Left ventricle myocardium inferior (tissue), 1 donor: ENCODE measurements around the gene FERMT2. TPM values are rescaled to one million over a fixed set of nuclear protein-coding genes. Genes with fewer than 3 reads are reported as not detected.

Experiments used
- DNase-seq: peaks from one replicate; pipeline ENCODE4 v3.0.0-alpha.2; 2020
- H3K27ac ChIP-seq: fragments of 200-600 bp; replicated peaks from 2 replicates; pipeline ENCODE4 v1.8.0; 2021
- H3K27me3 ChIP-seq: fragments of 200-600 bp; 2 replicates; pipeline ENCODE4 v1.8.0; 2021; ENCODE audit warnings: low read depth
- H3K36me3 ChIP-seq: fragments of 200-600 bp; 2 replicates; pipeline ENCODE4 v1.8.0; 2021
- H3K4me1 ChIP-seq: fragments of 200-600 bp; 2 replicates; pipeline ENCODE4 v1.8.0; 2021
- H3K4me3 ChIP-seq: fragments of 200-600 bp; 2 replicates; pipeline ENCODE4 v1.8.0; 2021; ENCODE audit warnings: mild to moderate bottlenecking, moderate library complexity
- H3K9me3 ChIP-seq: fragments of 200-600 bp; replicated peaks from 2 replicates; pipeline ENCODE4 v1.8.0; 2021
- CTCF ChIP-seq: fragments of 200-600 bp; IDR thresholded peaks from 2 replicates; pipeline ENCODE4 v1.8.0; 2021; ENCODE audit warnings: antibody characterized with exemption, mild to moderate bottlenecking, borderline replicate concordance
- intact Hi-C: fragments of 100-400 bp; cut with micrococcal nuclease; formaldehyde crosslinking; loops from one replicate; pipeline ENCODE4 v1.11.0; 2022
- total RNA-seq: library from RNA; stranded (reverse); fragmentation: NEBNext Ultra II Directional; extraction: Animal tissue kit (Norgen Biotek cat#: 25700); gene quantifications from one replicate; pipeline ENCODE4 v1.2.1, GENCODE V29; 2021
- donor health status: DM: no; HTN: yes; CAD: no; lungs with severe emphysema.

The FERMT2 gene
- total RNA-seq, 1 donor from 2014 or later = 91.9 TPM

- H3K4me3 ChIP-seq = no peak overlapping the region
- TF ChIP-seq CTCF = no peak
- H3K9me3 ChIP-seq = no peaks in the 10 kb centered on the region
- H3K4me1 ChIP-seq = peaks cover 28% of the 10 kb centered on the region
- DNase-seq = no peak
- H3K27me3 ChIP-seq = no peaks in the 10 kb centered on the region
- H3K27ac ChIP-seq = peak overlapping the region; percentile 42
- intact Hi-C loops = no loop called here
- H3K36me3 ChIP-seq = peaks cover 91% of the 10 kb centered on the region
These were observed 87.5 kb downstream of the FERMT2 start for GRCh38 chr14:52863334-52863700.

GRCh38 chr14:52862632-52863333 lies 88.1 kb downstream of the FERMT2 start:
- intact Hi-C loops = no loop called here
- no peaks in the 10 kb centered on the region for H3K9me3 ChIP-seq
- DNase-seq = no peak
- H3K4me3 ChIP-seq = no peak overlapping the region
- peaks cover 32% of the 10 kb centered on the region for H3K4me1 ChIP-seq
- no peak for TF ChIP-seq CTCF
- no peaks in the 10 kb centered on the region for H3K27me3 ChIP-seq
- peaks cover 91% of the 10 kb centered on the region for H3K36me3 ChIP-seq
- peak overlapping the region; percentile 42 for H3K27ac ChIP-seq

GRCh38 chr14:52861403-52861802 lies 89.4 kb downstream of the FERMT2 start:
- no peak overlapping the region for H3K4me3 ChIP-seq
- intact Hi-C loops = no loop called here
- no peak for DNase-seq
- peaks cover 95% of the 10 kb centered on the region for H3K36me3 ChIP-seq
- peaks cover 18% of the 10 kb centered on the region for H3K4me1 ChIP-seq
- H3K9me3 ChIP-seq = no peaks in the 10 kb centered on the region
- H3K27ac ChIP-seq = no peak overlapping the region
- TF ChIP-seq CTCF = no peak
- H3K27me3 ChIP-seq = no peaks in the 10 kb centered on the region

GRCh38 chr14:52860910-52861309 lies 89.9 kb downstream of the FERMT2 start:
- Histone ChIP-seq H3K9me3 (no peaks in the 10 kb centered on the region), H3K27ac (no peak overlapping the region), H3K4me3 (no peak overlapping the region), H3K36me3 (peaks cover 95% of the 10 kb centered on the region), H3K27me3 (no peaks in the 10 kb centered on the region), H3K4me1 (peaks cover 16% of the 10 kb centered on the region)
- DNase-seq = no peak
- no peak for TF ChIP-seq CTCF
- intact Hi-C loops = no loop called here

- no peak overlapping the region for H3K27ac ChIP-seq
- H3K9me3 ChIP-seq = no peaks in the 10 kb centered on the region
- H3K4me1 ChIP-seq = peaks cover 16% of the 10 kb centered on the region
- intact Hi-C loops = no loop called here
- DNase-seq = no peak
- no peak overlapping the region for H3K4me3 ChIP-seq
- H3K27me3 ChIP-seq = no peaks in the 10 kb centered on the region
- peaks cover 93% of the 10 kb centered on the region for H3K36me3 ChIP-seq
- no peak for TF ChIP-seq CTCF
These were observed 90.6 kb downstream of the FERMT2 start for GRCh38 chr14:52860209-52860608.

- Histone ChIP-seq H3K4me3 (no peak overlapping the region), H3K4me1 (peaks cover 22% of the 10 kb centered on the region), H3K9me3 (no peaks in the 10 kb centered on the region), H3K36me3 (peaks cover 65% of the 10 kb centered on the region), H3K27ac (no peak overlapping the region), H3K27me3 (no peaks in the 10 kb centered on the region)
- DNase-seq = no peak
- intact Hi-C loops = no loop called here
- no peak for TF ChIP-seq CTCF
These were observed 94.7 kb downstream of the FERMT2 start for GRCh38 chr14:52856139-52856538.
